Aorta (tissue), 5 donors: Measurements from ENCODE around the gene CLEC20A. TPM values are rescaled to one million over a fixed set of nuclear protein-coding genes. Genes with fewer than 3 reads are reported as not detected.
A peak's percentile ranks its signal among the peaks of the same experiment; 100 is the strongest.

Source experiments
- ATAC-seq: fragments of 200-7000 bp; cut with Tn5 transposase; one replicate; pipeline ENCODE4 v1.9.1; 2022; ENCODE audit warnings: moderate library complexity; ENCODE audit not compliant: low FRiP score
- DNase-seq, 2 donors: peaks; one replicate each; pipeline ENCODE4 v3.0.0-alpha.2; 2020
- H3K27ac ChIP-seq, 2 donors: one replicate each; pipeline ENCODE4 v1.5.1; 2013; ENCODE audit warnings: low read length in 2 of 2, mild to moderate bottlenecking in 2 of 2, moderate library complexity in 2 of 2, control low read depth in 1 of 2, inconsistent platforms in 1 of 2, low read depth in 1 of 2
- H3K27me3 ChIP-seq, 2 donors: one replicate each; pipeline ENCODE4 v1.6.1; 2013; ENCODE audit warnings: control low read depth in 1 of 2, low read length in 1 of 2, mild to moderate bottlenecking in 1 of 2, moderate library complexity in 1 of 2; ENCODE audit not compliant: insufficient read depth in 2 of 2, control insufficient read depth in 1 of 2
- H3K36me3 ChIP-seq, 2 donors: one replicate each; pipeline ENCODE4 v1.6.1; 2013; ENCODE audit warnings: control low read depth in 1 of 2, low read length in 1 of 2, mild to moderate bottlenecking in 1 of 2; ENCODE audit not compliant: insufficient read depth in 2 of 2, control insufficient read depth in 1 of 2
- H3K4me1 ChIP-seq, 2 donors: one replicate each; pipeline ENCODE4 v1.6.1; 2013; ENCODE audit warnings: low read length in 2 of 2, control low read depth in 1 of 2, mild to moderate bottlenecking in 1 of 2, moderate library complexity in 1 of 2; ENCODE audit not compliant: insufficient read depth in 2 of 2, control insufficient read depth in 1 of 2
- H3K4me3 ChIP-seq, 2 donors: one replicate each; pipeline ENCODE4 v1.5.1; 2013; ENCODE audit warnings: low read length in 2 of 2, control low read depth in 1 of 2, mild to moderate bottlenecking in 1 of 2
- H3K9me3 ChIP-seq: one replicate; pipeline ENCODE4 v1.6.1; 2013; ENCODE audit warnings: mild to moderate bottlenecking, low read length; ENCODE audit not compliant: control insufficient read depth
- WGBS, 2 donors: extraction: QIAGEN DNeasy Blood & Tissue Kit; methylation state at CpG; one replicate each; pipeline ENCODE4 v1.1.7; 2013; 5-methylcytosine and 5-hydroxymethylcytosine counted together
- intact Hi-C, 2 donors: fragments of 100-400 bp; cut with DNase I; formaldehyde crosslinking; loops; one replicate each; pipeline versions ENCODE4 v1.14.2 to v1.15.0; 2022
- polyA plus RNA-seq, 2 donors: library from polyadenylated mRNA; stranded (reverse); fragments of 200-250 nt; gene quantifications; one replicate each; pipeline ENCODE4 v1.2.3, GENCODE V29; 2013
- total RNA-seq, 2 donors: library from RNA; stranded (reverse); fragmentation: NEBNext Ultra II Directional; extraction: Animal tissue kit (Norgen Biotek cat#: 25700); gene quantifications; one replicate each; pipeline ENCODE4 v1.2.1, GENCODE V29; 2021
- donor health status: healthy with polysubstance abuse.
- donor health status: Bipolar disorder and iron deficiency.
- donor health status: DM: no; HTN: no; CAD: no.
- donor health status: DM: no; HTN: no; CAD: no.
- donor health status: DM: yes; HTN: yes; CAD: no.

Gene CLEC20A
- total and polyA plus RNA-seq, 4 donors: not detected

DNA sequence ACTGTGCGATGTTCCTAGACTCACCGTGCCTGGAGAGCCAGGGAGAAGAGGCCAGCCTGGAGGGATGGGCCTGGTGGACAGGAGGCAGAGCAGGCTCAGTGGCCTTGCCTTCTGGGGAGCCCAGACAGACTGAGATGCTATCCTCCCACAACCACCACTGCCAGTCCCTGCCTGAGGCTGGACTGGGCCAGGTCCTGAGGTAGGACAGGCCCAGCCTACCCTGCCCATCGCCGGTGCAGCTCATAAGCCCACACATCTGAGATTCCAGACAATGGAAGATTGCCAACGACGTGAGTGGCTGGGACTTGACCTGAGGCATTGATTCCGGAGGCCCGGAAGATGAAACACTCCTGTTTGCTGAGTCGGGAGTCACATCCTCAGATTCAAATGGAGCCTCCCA is 5.8 kb downstream of the CLEC20A start:
- H3K27me3 ChIP-seq: no peaks in the 10 kb centered on the region
- H3K4me1 ChIP-seq: no peaks in the 10 kb centered on the region
- WGBS, 2 donors: 90 to 92% methylated on average over 9 of the region's 9 CpGs
- no peak overlapping the region for H3K27ac ChIP-seq
- H3K36me3 ChIP-seq: no peaks in the 10 kb centered on the region
- ATAC-seq (no peak), DNase-seq (no peak)
- intact Hi-C loops: no loop called here
- no peak overlapping the region for H3K4me3 ChIP-seq
- no peaks in the 10 kb centered on the region for H3K9me3 ChIP-seq

GRCh38 chr1:178490136-178490535 is 6.6 kb downstream of the CLEC20A start:
- Histone ChIP-seq H3K9me3 (no peaks in the 10 kb centered on the region), H3K4me1 (no peaks in the 10 kb centered on the region), H3K4me3 (no peak overlapping the region), H3K27ac (no peak overlapping the region), H3K36me3 (no peaks in the 10 kb centered on the region), H3K27me3 (no peaks in the 10 kb centered on the region)
- 91 to 98% methylated on average over 8 of the region's 8 CpGs for WGBS, 2 donors
- DNase-seq: no peak
- intact Hi-C loops: no loop called here
- no peak for ATAC-seq

DNA sequence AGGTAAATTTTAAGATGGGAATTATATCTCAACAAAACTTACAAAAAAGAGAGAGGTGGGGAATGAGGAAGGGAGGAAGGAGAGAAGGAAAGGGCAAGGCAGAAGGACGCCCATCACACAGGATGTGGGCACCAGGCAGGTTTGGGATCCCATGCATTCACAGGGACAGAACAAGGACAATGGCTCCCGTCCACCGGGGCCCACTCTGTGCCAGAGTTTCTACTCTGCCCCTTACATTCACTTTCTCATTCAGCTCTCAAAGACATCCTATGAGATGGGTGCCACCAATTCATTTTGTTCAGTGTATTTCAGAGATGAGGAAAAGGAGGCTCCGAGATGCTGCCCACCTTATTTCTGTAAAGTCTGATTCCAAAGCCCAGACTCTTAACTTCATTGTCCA is 7.4 kb downstream of the CLEC20A start:
- no peaks in the 10 kb centered on the region for H3K9me3 ChIP-seq
- intact Hi-C loops: no loop called here
- 93 to 98% methylated on average over 4 of the region's 4 CpGs for WGBS, 2 donors

GRCh38 chr1:178488393-178488792 is 8.4 kb downstream of the CLEC20A start:
- 91 to 97% methylated on average over 4 of the region's 4 CpGs for WGBS, 2 donors
- Histone ChIP-seq H3K36me3 (no peaks in the 10 kb centered on the region), H3K27ac (no peak overlapping the region), H3K4me1 (no peaks in the 10 kb centered on the region), H3K27me3 (no peaks in the 10 kb centered on the region), H3K4me3 (no peak overlapping the region), H3K9me3 (no peaks in the 10 kb centered on the region)
- ATAC-seq: no peak
- no peak for DNase-seq
- intact Hi-C loops: no loop called here

More for the DNA sequence above, 7.4 kb downstream of the CLEC20A start:
- Histone ChIP-seq H3K36me3 (no peaks in the 10 kb centered on the region), H3K4me3 (no peak overlapping the region), H3K4me1 (no peaks in the 10 kb centered on the region), H3K27ac (no peak overlapping the region), H3K27me3 (no peaks in the 10 kb centered on the region)
- DNase-seq (no peak), ATAC-seq (no peak)

DNA sequence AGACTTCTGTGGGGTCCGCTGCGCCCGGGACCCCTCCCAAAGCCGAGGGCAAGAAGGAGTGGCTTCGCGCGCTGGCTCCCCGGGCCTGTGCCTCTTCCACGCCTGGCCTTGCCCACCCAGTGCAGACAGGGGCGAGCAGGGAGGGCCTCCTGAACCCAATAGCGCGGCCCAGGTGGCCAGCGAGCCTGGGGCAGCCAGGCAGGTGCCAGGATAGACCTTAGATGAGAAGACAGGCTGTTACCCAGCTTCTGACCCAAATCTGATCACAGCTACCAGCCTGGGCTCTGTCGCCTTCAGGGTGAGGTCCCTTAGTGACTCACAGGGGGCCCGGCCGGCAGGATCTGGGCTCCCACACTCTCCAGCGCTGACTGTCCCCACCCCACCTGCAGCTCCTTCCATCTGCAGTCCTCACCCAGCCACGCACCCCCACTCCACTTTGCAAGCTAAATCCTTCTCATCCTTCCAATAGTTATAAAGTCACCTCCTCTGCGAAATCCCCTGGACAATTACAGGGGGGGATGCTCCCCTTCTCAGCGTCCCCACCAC is 9.6 kb downstream of the CLEC20A start:
- ATAC-seq (no peak), DNase-seq (no peak)
- Histone ChIP-seq H3K27ac (no peak overlapping the region), H3K4me3 (peak overlapping the region in 1 of 2 donors; percentile 28), H3K4me1 (no peaks in the 10 kb centered on the region), H3K9me3 (no peaks in the 10 kb centered on the region), H3K27me3 (no peaks in the 10 kb centered on the region), H3K36me3 (no peaks in the 10 kb centered on the region)
- intact Hi-C loops: no loop called here
- WGBS, 2 donors: 35 to 37% methylated on average over 19 to 20 of the region's 20 CpGs

- DNase-seq: no peak
- no peaks in the 10 kb centered on the region for H3K36me3 ChIP-seq
- H3K27ac ChIP-seq: no peak overlapping the region
- no peaks in the 10 kb centered on the region for H3K4me1 ChIP-seq
- ATAC-seq: peak; percentile 68
- WGBS, 2 donors: 21 to 28% methylated on average over 54 of the region's 54 CpGs
- no peaks in the 10 kb centered on the region for H3K27me3 ChIP-seq
- intact Hi-C loops: no loop called here
- H3K9me3 ChIP-seq: no peaks in the 10 kb centered on the region
- H3K4me3 ChIP-seq: peak overlapping the region in 1 of 2 donors; percentile 28
Measured at GRCh38 chr1:178486100-178487069, 10.4 kb downstream of the CLEC20A start.

DNA sequence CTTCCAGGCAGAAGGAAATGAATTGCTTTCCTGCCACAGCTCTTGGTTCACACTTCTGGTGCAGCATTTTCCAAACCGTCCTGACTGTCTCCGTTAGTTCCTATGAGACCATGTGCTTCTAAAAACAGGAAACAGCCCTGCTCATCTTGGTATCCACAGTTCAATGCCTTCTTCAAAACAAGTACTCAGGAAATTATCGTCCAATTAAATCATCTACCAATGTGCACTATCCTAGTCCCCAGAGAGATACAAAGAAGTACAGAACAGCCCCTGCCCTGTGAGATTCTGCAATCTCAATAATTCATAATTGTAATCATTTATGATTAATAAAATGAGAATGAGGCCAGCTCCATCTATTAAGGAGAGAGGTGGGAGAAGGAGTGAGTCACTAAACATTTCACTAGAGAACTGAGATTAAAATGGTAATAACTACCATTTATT is 11.2 kb downstream of the CLEC20A start:
- Histone ChIP-seq H3K9me3 (no peaks in the 10 kb centered on the region), H3K27ac (no peak overlapping the region), H3K36me3 (no peaks in the 10 kb centered on the region), H3K27me3 (no peaks in the 10 kb centered on the region), H3K4me3 (no peak overlapping the region), H3K4me1 (no peaks in the 10 kb centered on the region)
- intact Hi-C loops: no loop called here
- no peak for DNase-seq
- WGBS, 2 donors: 55 to 68% methylated on average over 3 of the region's 3 CpGs
- ATAC-seq: no peak

- DNase-seq (no peak), ATAC-seq (no peak)
- intact Hi-C loops: no loop called here
- 63 to 64% methylated on average over 3 of the region's 3 CpGs for WGBS, 2 donors
- no peaks in the 10 kb centered on the region for H3K36me3 ChIP-seq
- H3K27ac ChIP-seq: no peak overlapping the region
- H3K4me3 ChIP-seq: no peak overlapping the region
- no peaks in the 10 kb centered on the region for H3K27me3 ChIP-seq
- H3K4me1 ChIP-seq: no peaks in the 10 kb centered on the region
- no peaks in the 10 kb centered on the region for H3K9me3 ChIP-seq
Measured at GRCh38 chr1:178484698-178485225, 12.0 kb downstream of the CLEC20A start.
